Measurements from ENCODE around the gene MBD3L5.
"Not testable (repeated sequence)": the region's sequence is repeated elsewhere in the genome, so short reads cannot be mapped to it uniquely, and the experiment has no call there.

MBD3L5 gene

GRCh38 chr19:7059977-7060376, 29.6 kb downstream of the MBD3L5 start:
- in situ Hi-C loops (cut with HindIII; ENCODE audit: low sequenced_read_pairs); DNase-seq (ENCODE audit: low read depth); H3K4me3 ChIP-seq (ENCODE audit: low read depth, low read length): not testable (repeated sequence)

GRCh38 chr19:7063339-7063738, 33.0 kb downstream of the MBD3L5 start:
- no peak overlapping the region for H3K4me3 ChIP-seq (ENCODE audit: low read depth, low read length)
- TF ChIP-seq CTCF (IDR thresholded peaks at IDR 0.05; ENCODE audit: low read depth, low read length, missing control alignments) = no peak
- DNase-seq (ENCODE audit: low read depth) = no peak
- in situ Hi-C loops (cut with HindIII; ENCODE audit: low sequenced_read_pairs) = no loop called here

GRCh38 chr19:7063764-7064418, 33.5 kb downstream of the MBD3L5 start:
- no peak for DNase-seq (ENCODE audit: low read depth)
- no peak overlapping the region for H3K4me3 ChIP-seq (ENCODE audit: low read depth, low read length)
- in situ Hi-C loops (cut with HindIII; ENCODE audit: low sequenced_read_pairs) = no loop called here
- no peak for TF ChIP-seq CTCF (IDR thresholded peaks at IDR 0.05; ENCODE audit: low read depth, low read length, missing control alignments)

GRCh38 chr19:7067122-7067521, 36.7 kb downstream of the MBD3L5 start:
- peak; percentile 15 for TF ChIP-seq CTCF (IDR thresholded peaks at IDR 0.05; ENCODE audit: low read depth, low read length, missing control alignments)
- in situ Hi-C loops (cut with HindIII; ENCODE audit: low sequenced_read_pairs); H3K4me3 ChIP-seq (ENCODE audit: low read depth, low read length); DNase-seq (ENCODE audit: low read depth): not testable (repeated sequence)

- H3K4me3 ChIP-seq (ENCODE audit: low read depth, low read length) = no peak overlapping the region
- TF ChIP-seq CTCF (IDR thresholded peaks at IDR 0.05; ENCODE audit: low read depth, low read length, missing control alignments) = no peak
- no peak for DNase-seq (ENCODE audit: low read depth)
- in situ Hi-C loops (cut with HindIII; ENCODE audit: low sequenced_read_pairs) = no loop called here
Observed at GRCh38 chr19:7067716-7068115, 37.3 kb downstream of the MBD3L5 start.

GRCh38 chr19:7068599-7068998, 38.2 kb downstream of the MBD3L5 start:
- peak overlapping the region; percentile 95 for H3K4me3 ChIP-seq (ENCODE audit: low read depth, low read length)
- no peak for DNase-seq (ENCODE audit: low read depth)
- in situ Hi-C loops (cut with HindIII; ENCODE audit: low sequenced_read_pairs) = no loop called here
- no peak for TF ChIP-seq CTCF (IDR thresholded peaks at IDR 0.05; ENCODE audit: low read depth, low read length, missing control alignments)

- in situ Hi-C loops (cut with HindIII; ENCODE audit: low sequenced_read_pairs) = no loop called here
- H3K4me3 ChIP-seq (ENCODE audit: low read depth, low read length) = peak within 1 kb of the TSS; percentile 95
- TF ChIP-seq CTCF (IDR thresholded peaks at IDR 0.05; ENCODE audit: low read depth, low read length, missing control alignments) = no peak
- peak; percentile 92 for DNase-seq (ENCODE audit: low read depth)
Observed at GRCh38 chr19:7069042-7069903, 38.9 kb downstream of the MBD3L5 start, which contains the start of gene ZNF557. TSS of gene ZNF557 (plus strand) at chr19:7069703. CDS start at chr19:7075075, 5,372 bp downstream.

All from astrocyte of the cerebellum (primary cell).